GM23338 (cell line): ENCODE results near the gene FAF1. TPM values are rescaled to one million over a fixed set of nuclear protein-coding genes. Genes with fewer than 3 reads are reported as not detected.

Source experiments
- ATAC-seq: fragments of 200-7000 bp; cut with Tn5 transposase; 3 replicates; pipeline ENCODE4 v1.9.1; 2020
- DNase-seq: peaks from one replicate; pipeline ENCODE4 v3.0.0-alpha.2; 2015; ENCODE audit warnings: low spot score
- H2AFZ ChIP-seq: fragments of 200-600 bp; sonication (generic); 2 replicates; pipeline ENCODE4 v1.8.0; 2016; ENCODE audit warnings: antibody characterized with exemption, mild to moderate bottlenecking, moderate library complexity
- H3F3A ChIP-seq: fragments of 200-600 bp; sonication (generic); replicated peaks from 2 replicates; pipeline ENCODE4 v1.8.0; 2017; ENCODE audit warnings: antibody characterized with exemption, mixed run types, low read depth
- H3K27ac ChIP-seq: fragments of 200-600 bp; sonication (generic); 2 replicates; pipeline ENCODE4 v1.6.1; 2016; ENCODE audit warnings: low read depth
- H3K27me3 ChIP-seq: fragments of 200-600 bp; sonication (generic); 2 replicates; pipeline ENCODE4 v1.8.0; 2016; ENCODE audit warnings: mild to moderate bottlenecking, mixed run types, moderate library complexity; ENCODE audit not compliant: insufficient read depth
- H3K36me3 ChIP-seq: fragments of 200-600 bp; sonication (generic); 2 replicates; pipeline ENCODE4 v1.8.0; 2016; ENCODE audit warnings: mild to moderate bottlenecking; ENCODE audit not compliant: insufficient read depth
- H3K4me1 ChIP-seq: fragments of 200-600 bp; sonication (generic); 2 replicates; pipeline ENCODE4 v1.8.0; 2016; ENCODE audit warnings: mild to moderate bottlenecking, moderate library complexity; ENCODE audit not compliant: insufficient read depth
- H3K4me2 ChIP-seq: fragments of 200-600 bp; sonication (generic); 2 replicates; pipeline ENCODE4 v1.7.1; 2017; ENCODE audit warnings: mixed run types
- H3K4me3 ChIP-seq: fragments of 200-600 bp; sonication (generic); 2 replicates; pipeline ENCODE4 v1.6.1; 2016; ENCODE audit warnings: mixed run types
- H3K79me2 ChIP-seq: fragments of 200-600 bp; sonication (generic); replicated peaks from 2 replicates; pipeline ENCODE4 v1.8.0; 2017; ENCODE audit warnings: mild to moderate bottlenecking; ENCODE audit not compliant: insufficient read depth
- H3K9me2 ChIP-seq: fragments of 200-600 bp; sonication (generic); 2 replicates; pipeline ENCODE4 v1.8.0; 2017; ENCODE audit not compliant: insufficient read depth
- H4K20me1 ChIP-seq: fragments of 200-600 bp; sonication (generic); replicated peaks from 2 replicates; pipeline ENCODE4 v1.8.0; 2017; ENCODE audit warnings: mild to moderate bottlenecking; ENCODE audit not compliant: insufficient read depth
- H3K27ac Mint-ChIP-seq: 2 replicates; pipeline ENCODE4 v1.8.0; 2020; ENCODE audit warnings: inconsistent platforms, mild to moderate bottlenecking, moderate library complexity, mixed read lengths
- H3K27me3 Mint-ChIP-seq: 3 replicates; pipeline ENCODE4 v1.8.0; 2022; ENCODE audit warnings: low read depth, mild to moderate bottlenecking, moderate library complexity, mixed read lengths, inconsistent platforms; ENCODE audit not compliant: insufficient read depth, poor library complexity
- H3K36me3 Mint-ChIP-seq: 3 replicates; pipeline ENCODE4 v1.8.0; 2021; ENCODE audit warnings: low read depth, mild to moderate bottlenecking, inconsistent platforms, moderate library complexity, mixed read lengths
- H3K4me1 Mint-ChIP-seq: 3 replicates; pipeline ENCODE4 v1.8.0; 2020; ENCODE audit warnings: mild to moderate bottlenecking, inconsistent platforms, mixed read lengths
- H3K4me3 Mint-ChIP-seq: 3 replicates; pipeline ENCODE4 v1.8.0; 2021; ENCODE audit warnings: moderate library complexity, mild to moderate bottlenecking, inconsistent platforms, mixed read lengths
- H3K9me3 Mint-ChIP-seq: 3 replicates; pipeline ENCODE4 v1.8.0; 2020; ENCODE audit warnings: moderate library complexity, mild to moderate bottlenecking, inconsistent platforms, mixed read lengths
- EZH2 ChIP-seq: fragments of 200-600 bp; sonication (generic); IDR thresholded peaks from one replicate; pipeline ENCODE4 v1.8.0; 2017; ENCODE audit warnings: antibody characterized with exemption, mild to moderate bottlenecking, low read depth; ENCODE audit not compliant: unreplicated experiment
- EZH2phosphoT487 ChIP-seq: fragments of 200-600 bp; sonication (generic); IDR thresholded peaks from one replicate; pipeline ENCODE4 v1.8.1; 2018; ENCODE audit warnings: antibody characterized with exemption; ENCODE audit not compliant: unreplicated experiment
- STAT1 ChIP-seq: IDR thresholded peaks from one replicate; pipeline ENCODE4 v1.6.1; 2016; ENCODE audit warnings: antibody characterized with exemption; ENCODE audit not compliant: unreplicated experiment
- ZNF331 ChIP-seq: fragments of 250-450 bp; sonication (Bioruptor Pico); IDR thresholded peaks from 2 replicates; pipeline ENCODE4 v1.5.0; 2020; ENCODE audit warnings: low read depth, mild to moderate bottlenecking, moderate library complexity
- polyA plus RNA-seq: library from polyadenylated mRNA; unstranded; fragments of >200 nt; fragmentation: Nextera tagmentation; extraction: Ambion mirVana; gene quantifications from 2 replicates; pipeline ENCODE4 v1.2.1, GENCODE V29; 2016
- total RNA-seq: library from RNA; depleted of rRNA; stranded (reverse); fragments of >200 nt; shearing (Covaris generic); gene quantifications from 2 replicates; pipeline ENCODE4 v1.2.3, GENCODE V29; 2014
- TF ChIP-seq, protein P1 (sequence below): IDR thresholded peaks from 2 replicates; pipeline ENCODE4 v1.6.1; 2016; ENCODE audit warnings: antibody characterized with exemption
- TF ChIP-seq, protein P2 (sequence below): IDR thresholded peaks from one replicate; pipeline ENCODE4 v1.6.1; 2018; ENCODE audit warnings: antibody characterized with exemption; ENCODE audit not compliant: unreplicated experiment

The FAF1 gene
- total and polyA plus RNA-seq, 2 experiments from 2014 or later, result 24.1 to 53.2 TPM

DNA sequence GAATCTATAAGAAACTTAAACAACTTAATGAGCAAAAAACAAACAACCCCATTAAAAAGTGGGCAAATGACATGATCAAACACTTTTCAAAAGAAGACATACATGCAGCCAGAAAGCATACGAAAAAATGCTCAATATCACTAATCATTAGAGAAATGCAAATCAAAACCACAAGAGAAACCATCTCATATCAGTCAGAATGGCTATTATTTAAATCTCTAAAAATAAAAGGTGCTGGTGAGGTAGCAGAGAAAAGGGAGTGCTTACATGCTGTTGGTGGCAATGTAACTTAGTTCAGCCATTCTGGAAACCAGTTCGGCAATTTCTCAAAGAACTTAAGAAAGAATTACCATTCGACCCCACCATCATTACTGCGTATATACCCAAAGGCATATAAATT, 147.7 kb downstream of the FAF1 start:
- no peak overlapping the region for H3K4me3 Mint-ChIP-seq
- H3K36me3 Mint-ChIP-seq, result peaks cover 9% of the 10 kb centered on the region
- no peak for DNase-seq
- no peak for TF ChIP-seq EZH2phosphoT487
- TF ChIP-seq STAT1, result no peak
- H3K9me2 ChIP-seq, result no peaks in the 10 kb centered on the region
- peaks cover 59% of the 10 kb centered on the region for H3K79me2 ChIP-seq
- no peak overlapping the region for H2AFZ ChIP-seq
- no peak overlapping the region for H3K27ac ChIP-seq
- no peaks in the 10 kb centered on the region for H3K36me3 ChIP-seq
- H3K4me1 ChIP-seq, result peaks cover 11% of the 10 kb centered on the region; the same call in 1 of the 2 replicates
- no peak for ATAC-seq
- H4K20me1 ChIP-seq, result no peaks in the 10 kb centered on the region
- no peak overlapping the region for H3K4me2 ChIP-seq
- H3F3A ChIP-seq, result no peaks in the 10 kb centered on the region
- H3K27me3 ChIP-seq, result no peaks in the 10 kb centered on the region
- peaks cover 8% of the 10 kb centered on the region for H3K9me3 Mint-ChIP-seq
- peaks cover 2% of the 10 kb centered on the region for H3K27me3 Mint-ChIP-seq
- peaks cover 5% of the 10 kb centered on the region; the same call in 2 of the 3 replicates for H3K4me1 Mint-ChIP-seq
- H3K4me3 ChIP-seq, result no peak overlapping the region
- no peak overlapping the region for H3K27ac Mint-ChIP-seq

DNA sequence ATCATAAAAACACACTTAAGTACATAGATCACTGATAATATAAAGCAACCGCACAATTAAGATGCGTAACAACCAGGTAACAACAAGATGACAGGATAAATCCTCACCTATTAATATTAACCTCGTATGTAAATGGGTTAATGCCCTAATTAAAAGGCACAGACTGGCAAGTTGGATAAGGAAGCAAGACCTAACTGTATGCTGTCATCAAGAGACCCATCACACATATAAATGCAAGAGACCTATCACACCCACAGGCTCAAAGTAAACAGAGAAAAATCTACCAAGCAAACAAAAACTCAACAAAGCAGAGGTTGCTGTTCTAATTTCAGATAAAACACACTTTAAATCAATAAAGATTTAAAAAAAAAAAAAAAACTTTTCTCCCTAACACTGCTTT, 151.8 kb downstream of the FAF1 start:
- no peaks in the 10 kb centered on the region for H3K27me3 ChIP-seq
- H3K27me3 Mint-ChIP-seq, result no peaks in the 10 kb centered on the region
- H3K4me3 Mint-ChIP-seq, result no peak overlapping the region
- no peaks in the 10 kb centered on the region for H3K36me3 ChIP-seq
- H3K4me2 ChIP-seq, result no peak overlapping the region
- peaks cover 59% of the 10 kb centered on the region for H3K79me2 ChIP-seq
- no peak overlapping the region for H2AFZ ChIP-seq
- peaks cover 11% of the 10 kb centered on the region; the same call in 1 of the 2 replicates for H3K4me1 ChIP-seq
- H3K9me3 Mint-ChIP-seq, result peaks cover 17% of the 10 kb centered on the region
- DNase-seq (no peak), ATAC-seq (no peak)
- no peaks in the 10 kb centered on the region for H3F3A ChIP-seq
- H3K27ac Mint-ChIP-seq, result no peak overlapping the region
- peaks cover 22% of the 10 kb centered on the region for H3K4me1 Mint-ChIP-seq
- H3K27ac ChIP-seq, result no peak overlapping the region
- no peak for TF ChIP-seq EZH2
- TF ChIP-seq, protein P1, sequence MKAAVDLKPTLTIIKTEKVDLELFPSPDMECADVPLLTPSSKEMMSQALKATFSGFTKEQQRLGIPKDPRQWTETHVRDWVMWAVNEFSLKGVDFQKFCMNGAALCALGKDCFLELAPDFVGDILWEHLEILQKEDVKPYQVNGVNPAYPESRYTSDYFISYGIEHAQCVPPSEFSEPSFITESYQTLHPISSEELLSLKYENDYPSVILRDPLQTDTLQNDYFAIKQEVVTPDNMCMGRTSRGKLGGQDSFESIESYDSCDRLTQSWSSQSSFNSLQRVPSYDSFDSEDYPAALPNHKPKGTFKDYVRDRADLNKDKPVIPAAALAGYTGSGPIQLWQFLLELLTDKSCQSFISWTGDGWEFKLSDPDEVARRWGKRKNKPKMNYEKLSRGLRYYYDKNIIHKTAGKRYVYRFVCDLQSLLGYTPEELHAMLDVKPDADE, result no peak
- TF ChIP-seq, protein P2, sequence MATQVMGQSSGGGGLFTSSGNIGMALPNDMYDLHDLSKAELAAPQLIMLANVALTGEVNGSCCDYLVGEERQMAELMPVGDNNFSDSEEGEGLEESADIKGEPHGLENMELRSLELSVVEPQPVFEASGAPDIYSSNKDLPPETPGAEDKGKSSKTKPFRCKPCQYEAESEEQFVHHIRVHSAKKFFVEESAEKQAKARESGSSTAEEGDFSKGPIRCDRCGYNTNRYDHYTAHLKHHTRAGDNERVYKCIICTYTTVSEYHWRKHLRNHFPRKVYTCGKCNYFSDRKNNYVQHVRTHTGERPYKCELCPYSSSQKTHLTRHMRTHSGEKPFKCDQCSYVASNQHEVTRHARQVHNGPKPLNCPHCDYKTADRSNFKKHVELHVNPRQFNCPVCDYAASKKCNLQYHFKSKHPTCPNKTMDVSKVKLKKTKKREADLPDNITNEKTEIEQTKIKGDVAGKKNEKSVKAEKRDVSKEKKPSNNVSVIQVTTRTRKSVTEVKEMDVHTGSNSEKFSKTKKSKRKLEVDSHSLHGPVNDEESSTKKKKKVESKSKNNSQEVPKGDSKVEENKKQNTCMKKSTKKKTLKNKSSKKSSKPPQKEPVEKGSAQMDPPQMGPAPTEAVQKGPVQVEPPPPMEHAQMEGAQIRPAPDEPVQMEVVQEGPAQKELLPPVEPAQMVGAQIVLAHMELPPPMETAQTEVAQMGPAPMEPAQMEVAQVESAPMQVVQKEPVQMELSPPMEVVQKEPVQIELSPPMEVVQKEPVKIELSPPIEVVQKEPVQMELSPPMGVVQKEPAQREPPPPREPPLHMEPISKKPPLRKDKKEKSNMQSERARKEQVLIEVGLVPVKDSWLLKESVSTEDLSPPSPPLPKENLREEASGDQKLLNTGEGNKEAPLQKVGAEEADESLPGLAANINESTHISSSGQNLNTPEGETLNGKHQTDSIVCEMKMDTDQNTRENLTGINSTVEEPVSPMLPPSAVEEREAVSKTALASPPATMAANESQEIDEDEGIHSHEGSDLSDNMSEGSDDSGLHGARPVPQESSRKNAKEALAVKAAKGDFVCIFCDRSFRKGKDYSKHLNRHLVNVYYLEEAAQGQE, result no peak
- 0 out of 2 replicates have a peak, but pooled peaks cover 5% of the 10 kb centered on the region for H3K9me2 ChIP-seq
- H3K36me3 Mint-ChIP-seq, result peaks cover 21% of the 10 kb centered on the region
- no peak overlapping the region for H3K4me3 ChIP-seq
- H4K20me1 ChIP-seq, result no peaks in the 10 kb centered on the region

DNA sequence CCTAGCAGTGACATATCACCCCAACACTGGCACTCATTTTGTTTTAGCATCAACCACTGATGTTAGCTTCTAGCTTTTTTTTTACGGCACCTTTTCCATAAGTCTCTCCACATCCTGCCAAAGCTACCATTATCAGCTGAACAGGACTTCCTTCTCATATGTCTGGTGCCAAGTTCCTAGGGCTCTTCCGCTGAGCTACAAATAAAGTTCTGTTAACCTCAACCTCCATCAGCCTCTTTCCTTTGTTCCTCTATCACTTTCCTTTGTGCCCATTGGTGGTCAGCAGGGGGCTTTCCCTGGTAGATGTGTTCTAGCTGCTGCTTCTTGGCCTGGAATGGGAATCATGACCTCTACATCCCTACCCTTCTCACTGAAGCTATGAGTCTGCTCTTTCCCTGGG, 163.8 kb downstream of the FAF1 start:
- no peak for ATAC-seq
- H3K4me1 Mint-ChIP-seq, result peaks cover 17% of the 10 kb centered on the region
- TF ChIP-seq ZNF331 (CRISPR knock-in tag), result no peak
- TF ChIP-seq, protein P1, result no peak

More for the DNA sequence above, 163.8 kb downstream of the FAF1 start:
- H3K27me3 Mint-ChIP-seq, result no peaks in the 10 kb centered on the region
- no peak overlapping the region for H3K4me3 Mint-ChIP-seq
- H3K4me2 ChIP-seq, result no peak overlapping the region
- no peaks in the 10 kb centered on the region for H3K27me3 ChIP-seq
- H3K79me2 ChIP-seq, result no peaks in the 10 kb centered on the region
- no peaks in the 10 kb centered on the region for H4K20me1 ChIP-seq
- H3K27ac ChIP-seq, result no peak overlapping the region
- no peaks in the 10 kb centered on the region; the same call in 1 of the 2 replicates for H3K9me2 ChIP-seq
- H2AFZ ChIP-seq, result no peak overlapping the region
- H3F3A ChIP-seq, result no peaks in the 10 kb centered on the region
- H3K9me3 Mint-ChIP-seq, result no peaks in the 10 kb centered on the region
- H3K27ac Mint-ChIP-seq, result no peak overlapping the region
- H3K4me1 ChIP-seq, result no peaks in the 10 kb centered on the region; the same call in 1 of the 2 replicates
- no peaks in the 10 kb centered on the region for H3K36me3 Mint-ChIP-seq
- H3K36me3 ChIP-seq, result no peaks in the 10 kb centered on the region
- DNase-seq, result no peak
- no peak overlapping the region for H3K4me3 ChIP-seq
